Measurements from ENCODE around the gene COPB2.

COPB2 gene

GRCh38 chr3:139310474-139310933, 78.9 kb downstream of the COPB2 start:
- Mint-ChIP-seq H3K27ac (no peak overlapping the region), H3K27me3 (peaks cover under 1% of the 10 kb centered on the region), H3K36me3 (no peaks in the 10 kb centered on the region), H3K4me1 (ENCODE audit: low read depth) (no peaks in the 10 kb centered on the region), H3K4me3 (no peak overlapping the region), H3K9me3 (ENCODE audit: low read depth) (no peaks in the 10 kb centered on the region)

DNA sequence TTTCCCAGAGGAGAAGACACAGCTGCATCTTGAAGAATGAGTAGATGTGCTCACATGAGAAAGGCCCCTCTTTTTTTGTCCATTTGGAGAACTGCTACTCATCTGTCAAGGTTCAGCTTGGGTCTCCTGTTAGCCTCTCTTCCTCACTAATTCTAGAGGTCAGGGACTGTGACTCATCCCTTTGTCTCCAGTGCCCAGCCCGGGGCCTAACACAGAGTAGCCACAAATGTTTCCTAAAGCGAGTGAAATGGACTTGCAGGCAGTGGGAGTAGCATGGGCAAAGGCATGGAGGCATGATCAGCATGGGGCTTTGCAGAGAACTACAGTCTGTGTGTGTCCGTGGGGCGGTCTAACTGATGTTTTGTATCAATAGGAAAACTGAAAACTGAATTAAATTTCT, 79.6 kb downstream of the COPB2 start:
- H3K27ac Mint-ChIP-seq, result no peak overlapping the region
- H3K27me3 Mint-ChIP-seq, result no peaks in the 10 kb centered on the region
- H3K4me1 Mint-ChIP-seq (ENCODE audit: low read depth), result no peaks in the 10 kb centered on the region
- no peak overlapping the region for H3K4me3 Mint-ChIP-seq
- H3K36me3 Mint-ChIP-seq, result no peaks in the 10 kb centered on the region
- no peaks in the 10 kb centered on the region for H3K9me3 Mint-ChIP-seq (ENCODE audit: low read depth)

GRCh38 chr3:139309061-139309591, 80.3 kb downstream of the COPB2 start:
- Mint-ChIP-seq H3K4me1 (ENCODE audit: low read depth) (no peaks in the 10 kb centered on the region), H3K36me3 (no peaks in the 10 kb centered on the region), H3K27me3 (no peaks in the 10 kb centered on the region), H3K4me3 (no peak overlapping the region), H3K27ac (no peak overlapping the region), H3K9me3 (ENCODE audit: low read depth) (no peaks in the 10 kb centered on the region)

GRCh38 chr3:139308560-139308959, 80.9 kb downstream of the COPB2 start:
- no peaks in the 10 kb centered on the region for H3K9me3 Mint-ChIP-seq (ENCODE audit: low read depth)
- H3K27ac Mint-ChIP-seq, result no peak overlapping the region
- no peak overlapping the region for H3K4me3 Mint-ChIP-seq
- H3K4me1 Mint-ChIP-seq (ENCODE audit: low read depth), result no peaks in the 10 kb centered on the region
- H3K36me3 Mint-ChIP-seq, result no peaks in the 10 kb centered on the region
- no peaks in the 10 kb centered on the region for H3K27me3 Mint-ChIP-seq

DNA sequence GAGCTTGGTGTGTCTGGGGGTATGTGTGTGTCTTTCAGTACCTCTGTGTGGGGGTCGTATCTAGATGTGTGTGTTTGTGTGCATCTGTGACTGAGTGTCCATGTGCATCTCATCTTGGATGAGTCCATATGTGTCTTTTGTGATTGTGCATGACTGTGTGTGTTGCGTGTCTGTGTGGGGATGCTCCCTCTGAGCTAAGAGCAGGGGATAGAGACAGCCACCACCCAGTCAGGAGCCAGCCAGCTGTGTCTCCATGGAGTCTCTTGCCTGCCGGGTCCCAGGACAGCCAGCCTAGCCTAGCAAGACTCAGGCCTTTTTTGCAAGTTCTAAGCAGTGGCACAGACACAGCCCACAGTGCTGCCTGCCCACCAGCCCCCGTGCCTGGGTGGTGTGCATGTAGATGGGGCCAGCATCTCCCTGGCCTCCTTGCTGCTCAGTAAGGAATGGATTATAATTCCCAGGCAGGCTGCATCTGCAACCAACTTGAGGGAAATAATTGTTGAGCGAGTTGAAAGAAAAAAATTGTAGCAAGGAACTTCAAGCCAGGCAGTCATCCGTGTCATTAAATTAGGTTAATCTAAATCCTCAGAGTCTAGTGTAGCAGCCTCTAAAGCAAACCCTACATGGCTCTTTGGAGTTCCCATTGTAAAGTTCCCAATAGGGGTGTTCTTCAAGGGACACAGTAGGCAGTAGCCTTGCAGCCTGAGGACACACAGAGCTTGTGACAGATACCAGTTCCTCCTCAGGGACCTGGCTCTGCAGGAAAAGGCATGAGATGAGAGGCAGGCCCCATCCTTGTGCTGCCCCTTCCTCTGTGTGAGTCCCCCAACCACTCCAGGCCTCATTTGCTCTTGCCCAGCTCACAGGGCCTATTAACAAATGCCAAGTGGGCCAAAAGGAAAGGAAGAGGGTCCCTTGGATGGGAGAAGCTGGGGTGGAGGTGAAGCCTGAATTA, 81.6 kb downstream of the COPB2 start:
- Mint-ChIP-seq H3K4me1 (ENCODE audit: low read depth) (no peaks in the 10 kb centered on the region), H3K4me3 (no peak overlapping the region), H3K27me3 (no peaks in the 10 kb centered on the region), H3K27ac (no peak overlapping the region), H3K36me3 (no peaks in the 10 kb centered on the region), H3K9me3 (ENCODE audit: low read depth) (no peaks in the 10 kb centered on the region)

Data from activated naive CD8-positive, alpha-beta T cell (primary cell).